DND-41 (cell line): ENCODE data around the gene POT1.

Experiments used
- CTCF ChIP-seq: IDR thresholded peaks from 2 replicates; pipeline ENCODE4 v1.5.1; 2012; ENCODE audit warnings: borderline replicate concordance, low read length, moderate library complexity, mild to moderate bottlenecking; ENCODE audit not compliant: poor library complexity, severe bottlenecking; ENCODE audit errors: extremely low read depth
- EZH2 ChIP-seq: IDR thresholded peaks from 3 replicates; pipeline ENCODE4 v1.6.1; 2012; ENCODE audit warnings: borderline replicate concordance, low read depth, mild to moderate bottlenecking, moderate library complexity, low read length, inconsistent platforms; ENCODE audit not compliant: severe bottlenecking

- TF ChIP-seq CTCF (no peak), EZH2 (no peak)
Measured at GRCh38 chr7:124938128-124938527, 8.5 kb upstream of the POT1 start.
